CD14-positive monocyte (primary cell): ENCODE results near the gene DSTN. TPM values are rescaled to one million over a fixed set of nuclear protein-coding genes. Genes with fewer than 3 reads are reported as not detected.

Experiments
- DNase-seq, 3 donors: peaks; one replicate each; pipeline ENCODE4 v3.0.0-alpha.2; 2011 to 2022
- H2AFZ ChIP-seq: 2 replicates; pipeline ENCODE4 v1.6.0; 2012; ENCODE audit warnings: mild to moderate bottlenecking, low read depth, low read length, inconsistent platforms; ENCODE audit not compliant: insufficient read depth, poor library complexity, severe bottlenecking
- H3K27ac ChIP-seq, 2 donors: 1 replicate in 1 of 2; 2 replicates in 1 of 2; pipeline ENCODE4 v1.5.1; 2012 to 2013; ENCODE audit warnings: low read length in 2 of 2, control low read depth in 1 of 2, inconsistent platforms in 1 of 2, low read depth in 1 of 2, mild to moderate bottlenecking in 1 of 2
- H3K27me3 ChIP-seq, 2 donors: one replicate each; pipeline versions ENCODE4 v1.6.0 to v1.6.1; 2011 to 2013; ENCODE audit warnings: low read length in 2 of 2; ENCODE audit not compliant: control insufficient read depth in 2 of 2, insufficient read depth in 2 of 2
- H3K36me3 ChIP-seq, 2 donors: replicated peaks in 1 of 2; 1 replicate in 1 of 2; 2 replicates in 1 of 2; pipeline versions ENCODE4 v1.5.1 to v1.6.1; 2012 to 2013; ENCODE audit warnings: low read length in 2 of 2, control low read depth in 1 of 2, inconsistent platforms in 1 of 2, mild to moderate bottlenecking in 1 of 2; ENCODE audit not compliant: insufficient read depth in 2 of 2, control insufficient read depth in 1 of 2
- H3K4me1 ChIP-seq, 2 donors: 1 replicate in 1 of 2; 2 replicates in 1 of 2; pipeline versions ENCODE4 v1.5.1 to v1.6.1; 2012 to 2013; ENCODE audit warnings: low read length in 2 of 2, control low read depth in 1 of 2, inconsistent platforms in 1 of 2, mild to moderate bottlenecking in 1 of 2, moderate library complexity in 1 of 2; ENCODE audit not compliant: insufficient read depth in 2 of 2, control insufficient read depth in 1 of 2
- H3K4me2 ChIP-seq: replicated peaks from 2 replicates; pipeline ENCODE3; 2012; ENCODE audit warnings: low read length, moderate library complexity, mild to moderate bottlenecking; ENCODE audit not compliant: poor library complexity, severe bottlenecking; ENCODE audit errors: extremely low read depth
- H3K4me3 ChIP-seq, 3 experiments: fragments of 200-600 bp in 1 of 3; sonication (generic) in 1 of 3; replicated peaks in 1 of 3; 1 replicate in 2 of 3; 2 replicates in 1 of 3; pipeline ENCODE4 v1.5.1; 2011 to 2013; ENCODE audit warnings: low read length in 3 of 3, mild to moderate bottlenecking in 3 of 3, control low read depth in 2 of 3, low read depth in 2 of 3, inconsistent platforms in 1 of 3, moderate library complexity in 1 of 3
- H3K79me2 ChIP-seq: 2 replicates; pipeline ENCODE4 v1.6.0; 2012; ENCODE audit warnings: mild to moderate bottlenecking, control low read depth, inconsistent platforms, low read length, moderate library complexity; ENCODE audit not compliant: insufficient read depth
- H3K9ac ChIP-seq: 2 replicates; pipeline ENCODE4 v1.6.0; 2017; ENCODE audit warnings: low read length, mild to moderate bottlenecking; ENCODE audit not compliant: insufficient read depth, poor library complexity, severe bottlenecking
- H3K9me3 ChIP-seq, 2 donors: replicated peaks in 1 of 2; 1 replicate in 1 of 2; 2 replicates in 1 of 2; pipeline versions ENCODE4 v1.5.1 to v1.6.1; 2012 to 2013; ENCODE audit warnings: low read length in 2 of 2, control low read depth in 1 of 2; ENCODE audit not compliant: control insufficient read depth in 1 of 2, insufficient read depth in 1 of 2
- H4K20me1 ChIP-seq: 2 replicates; pipeline ENCODE4 v1.6.0; 2012; ENCODE audit warnings: mild to moderate bottlenecking, low read length, control low read depth, moderate library complexity; ENCODE audit not compliant: insufficient read depth
- H3K27ac Mint-ChIP-seq, 7 donors: one replicate each; pipeline ENCODE4 v1.8.0; 2020; ENCODE audit warnings: mild to moderate bottlenecking in 7 of 7, mixed read lengths in 7 of 7, moderate library complexity in 6 of 7, inconsistent platforms in 2 of 7
- H3K27me3 Mint-ChIP-seq, 3 donors: one replicate each; pipeline ENCODE4 v1.8.0; 2021 to 2022; ENCODE audit warnings: low read depth in 3 of 3, mild to moderate bottlenecking in 3 of 3, mixed read lengths in 3 of 3, moderate library complexity in 3 of 3, inconsistent platforms in 1 of 3
- H3K36me3 Mint-ChIP-seq, 2 donors: one replicate each; pipeline ENCODE4 v1.8.0; 2020; ENCODE audit warnings: mixed read lengths in 2 of 2, inconsistent platforms in 1 of 2, mild to moderate bottlenecking in 1 of 2
- H3K4me1 Mint-ChIP-seq: one replicate; pipeline ENCODE4 v1.8.0; 2020; ENCODE audit warnings: mild to moderate bottlenecking, mixed read lengths
- H3K4me3 Mint-ChIP-seq, 2 donors: one replicate each; pipeline ENCODE4 v1.8.0; 2020; ENCODE audit warnings: mild to moderate bottlenecking in 2 of 2, mixed read lengths in 2 of 2, moderate library complexity in 1 of 2
- H3K9me3 Mint-ChIP-seq, 7 donors: one replicate each; pipeline ENCODE4 v1.8.0; 2020 to 2022; ENCODE audit warnings: mixed read lengths in 7 of 7, mild to moderate bottlenecking in 6 of 7, moderate library complexity in 6 of 7, inconsistent platforms in 2 of 7
- CTCF ChIP-seq: fragments of 200-600 bp; IDR thresholded peaks from one replicate; pipeline ENCODE4 v1.8.0; 2022; ENCODE audit warnings: antibody characterized with exemption, mild to moderate bottlenecking
- WGBS: methylation state at CpG from one replicate; pipeline ENCODE4 v1.1.5; 2013; ENCODE audit warnings: missing lambda C conversion rate; ENCODE audit not compliant: insufficient coverage; 5-methylcytosine and 5-hydroxymethylcytosine counted together
- intact Hi-C, 2 donors: fragments of 100-400 bp; cut with micrococcal nuclease; formaldehyde crosslinking; loops; one replicate each; pipeline versions ENCODE4 v1.15.0 to v1.15.1; 2023
- polyA plus RNA-seq, 3 donors: library from polyadenylated mRNA; depleted of rRNA in 1 of 3; unstranded in 2 of 3; stranded (reverse) in 1 of 3; fragments of 300-500 nt in 2 of 3; fragments of >200 nt in 1 of 3; fragmentation: Illumina TruSeq in 2 of 3; gene quantifications; 1 replicate in 2 of 3; 2 replicates in 1 of 3; pipeline ENCODE4 v1.2.3, GENCODE V29; 2012 to 2021

The DSTN gene
- polyA plus RNA-seq, 3 donors: 15.6 to 63.8 (median 58.4) TPM

GRCh38 chr20:17605131-17605660, 35.3 kb downstream of the DSTN start:
- peaks cover 25 to 30% of the 10 kb centered on the region in 2 donors for H3K36me3 Mint-ChIP-seq
- H3K27ac ChIP-seq: no peak overlapping the region
- H3K4me2 ChIP-seq: no peak overlapping the region
- no peak overlapping the region for H3K4me3 ChIP-seq
- no peaks in the 10 kb centered on the region for H4K20me1 ChIP-seq
- TF ChIP-seq CTCF: no peak
- H3K79me2 ChIP-seq: no peaks in the 10 kb centered on the region
- no peak overlapping the region for H2AFZ ChIP-seq
- 91% methylated on average over 2 of the region's 5 CpGs for WGBS
- no peaks in the 10 kb centered on the region for H3K9me3 Mint-ChIP-seq
- H3K36me3 ChIP-seq: peaks cover 0 to 6% of the 10 kb centered on the region in 2 donors
- intact Hi-C loops: no loop called here
- no peaks in the 10 kb centered on the region for H3K27me3 Mint-ChIP-seq
- no peak for DNase-seq
- peaks cover 3% of the 10 kb centered on the region for H3K4me1 Mint-ChIP-seq
- no peak overlapping the region for H3K4me3 Mint-ChIP-seq
- H3K27ac Mint-ChIP-seq: peak overlapping the region in 2 of 7 donors; percentile 10 to 13
- no peak overlapping the region for H3K9ac ChIP-seq
- H3K9me3 ChIP-seq: no peaks in the 10 kb centered on the region
- H3K27me3 ChIP-seq: no peaks in the 10 kb centered on the region
- H3K4me1 ChIP-seq: no peaks in the 10 kb centered on the region

- H3K79me2 ChIP-seq: no peaks in the 10 kb centered on the region
- H3K27ac Mint-ChIP-seq: no peak overlapping the region
- peaks cover 0 to 6% of the 10 kb centered on the region in 2 donors for H3K36me3 ChIP-seq
These were observed 36.1 kb downstream of the DSTN start for GRCh38 chr20:17606001-17606400.

More at GRCh38 chr20:17606001-17606400, 36.1 kb downstream of the DSTN start:
- H2AFZ ChIP-seq: no peak overlapping the region
- no peaks in the 10 kb centered on the region for H3K27me3 Mint-ChIP-seq
- H3K4me1 Mint-ChIP-seq: peaks cover 9% of the 10 kb centered on the region
- no peak for TF ChIP-seq CTCF
- H3K27ac ChIP-seq: no peak overlapping the region
- no peaks in the 10 kb centered on the region for H3K9me3 Mint-ChIP-seq
- H3K4me3 Mint-ChIP-seq: no peak overlapping the region
- 100% methylated on average over 1 of the region's 2 CpGs for WGBS
- H3K9ac ChIP-seq: no peak overlapping the region
- no peak for DNase-seq
- H3K4me2 ChIP-seq: no peak overlapping the region
- peaks cover 22 to 25% of the 10 kb centered on the region in 2 donors for H3K36me3 Mint-ChIP-seq
- H3K27me3 ChIP-seq: no peaks in the 10 kb centered on the region
- no peaks in the 10 kb centered on the region for H3K9me3 ChIP-seq
- no peak overlapping the region for H3K4me3 ChIP-seq
- H4K20me1 ChIP-seq: no peaks in the 10 kb centered on the region
- intact Hi-C loops: no loop called here
- no peaks in the 10 kb centered on the region for H3K4me1 ChIP-seq
